ENCODE measurements around the gene SLC6A19.

- TF ChIP-seq, protein P1, sequence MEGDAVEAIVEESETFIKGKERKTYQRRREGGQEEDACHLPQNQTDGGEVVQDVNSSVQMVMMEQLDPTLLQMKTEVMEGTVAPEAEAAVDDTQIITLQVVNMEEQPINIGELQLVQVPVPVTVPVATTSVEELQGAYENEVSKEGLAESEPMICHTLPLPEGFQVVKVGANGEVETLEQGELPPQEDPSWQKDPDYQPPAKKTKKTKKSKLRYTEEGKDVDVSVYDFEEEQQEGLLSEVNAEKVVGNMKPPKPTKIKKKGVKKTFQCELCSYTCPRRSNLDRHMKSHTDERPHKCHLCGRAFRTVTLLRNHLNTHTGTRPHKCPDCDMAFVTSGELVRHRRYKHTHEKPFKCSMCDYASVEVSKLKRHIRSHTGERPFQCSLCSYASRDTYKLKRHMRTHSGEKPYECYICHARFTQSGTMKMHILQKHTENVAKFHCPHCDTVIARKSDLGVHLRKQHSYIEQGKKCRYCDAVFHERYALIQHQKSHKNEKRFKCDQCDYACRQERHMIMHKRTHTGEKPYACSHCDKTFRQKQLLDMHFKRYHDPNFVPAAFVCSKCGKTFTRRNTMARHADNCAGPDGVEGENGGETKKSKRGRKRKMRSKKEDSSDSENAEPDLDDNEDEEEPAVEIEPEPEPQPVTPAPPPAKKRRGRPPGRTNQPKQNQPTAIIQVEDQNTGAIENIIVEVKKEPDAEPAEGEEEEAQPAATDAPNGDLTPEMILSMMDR (IDR thresholded peaks at IDR 0.05), result no peak
- no peak for TF ChIP-seq POLR2A (IDR thresholded peaks at IDR 0.05)
Measured at GRCh38 chr5:1262381-1262780, 61.0 kb downstream of the SLC6A19 start.
